Measurements from ENCODE around the gene ABCF3.

DNA sequence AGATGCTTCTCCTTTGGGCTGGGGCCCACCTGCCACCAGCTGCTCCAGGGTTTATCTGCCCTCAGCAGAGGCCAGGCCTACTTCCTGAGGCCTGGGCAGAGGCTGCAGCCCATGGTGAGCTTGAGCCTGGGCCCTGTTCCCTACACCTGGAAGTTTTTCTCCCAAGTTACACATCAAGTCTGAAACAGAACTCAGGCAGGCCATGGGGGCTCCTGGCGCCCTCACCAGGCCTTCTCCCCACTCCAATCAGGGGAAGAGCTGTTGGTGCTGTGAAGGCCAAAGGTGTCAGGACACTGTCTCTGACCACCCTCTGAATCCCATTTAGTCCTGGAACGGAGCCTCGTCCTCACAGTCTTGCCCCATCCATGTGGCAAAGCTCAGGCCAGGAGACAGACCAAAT lies 50.6 kb downstream of the ABCF3 start:
- TF ChIP-seq, protein P1, sequence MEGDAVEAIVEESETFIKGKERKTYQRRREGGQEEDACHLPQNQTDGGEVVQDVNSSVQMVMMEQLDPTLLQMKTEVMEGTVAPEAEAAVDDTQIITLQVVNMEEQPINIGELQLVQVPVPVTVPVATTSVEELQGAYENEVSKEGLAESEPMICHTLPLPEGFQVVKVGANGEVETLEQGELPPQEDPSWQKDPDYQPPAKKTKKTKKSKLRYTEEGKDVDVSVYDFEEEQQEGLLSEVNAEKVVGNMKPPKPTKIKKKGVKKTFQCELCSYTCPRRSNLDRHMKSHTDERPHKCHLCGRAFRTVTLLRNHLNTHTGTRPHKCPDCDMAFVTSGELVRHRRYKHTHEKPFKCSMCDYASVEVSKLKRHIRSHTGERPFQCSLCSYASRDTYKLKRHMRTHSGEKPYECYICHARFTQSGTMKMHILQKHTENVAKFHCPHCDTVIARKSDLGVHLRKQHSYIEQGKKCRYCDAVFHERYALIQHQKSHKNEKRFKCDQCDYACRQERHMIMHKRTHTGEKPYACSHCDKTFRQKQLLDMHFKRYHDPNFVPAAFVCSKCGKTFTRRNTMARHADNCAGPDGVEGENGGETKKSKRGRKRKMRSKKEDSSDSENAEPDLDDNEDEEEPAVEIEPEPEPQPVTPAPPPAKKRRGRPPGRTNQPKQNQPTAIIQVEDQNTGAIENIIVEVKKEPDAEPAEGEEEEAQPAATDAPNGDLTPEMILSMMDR (IDR thresholded peaks at IDR 0.05; ENCODE audit: extremely low read depth in 1 of 2, insufficient read depth in 1 of 2, low read depth in 1 of 2, low read length in 2 of 2) = no peak
- TF ChIP-seq POLR2AphosphoS5 (IDR thresholded peaks at IDR 0.05; ENCODE audit: insufficient read depth, low read depth, low read length) = no peak
- no peak for TF ChIP-seq JUN (IDR thresholded peaks at IDR 0.05; ENCODE audit: borderline replicate concordance, insufficient read depth, insufficient read length, low read depth)
- TF ChIP-seq, protein P2, sequence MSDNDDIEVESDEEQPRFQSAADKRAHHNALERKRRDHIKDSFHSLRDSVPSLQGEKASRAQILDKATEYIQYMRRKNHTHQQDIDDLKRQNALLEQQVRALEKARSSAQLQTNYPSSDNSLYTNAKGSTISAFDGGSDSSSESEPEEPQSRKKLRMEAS (IDR thresholded peaks at IDR 0.05; ENCODE audit: insufficient read depth, insufficient read length) = no peak
- no peak for TF ChIP-seq MYC (IDR thresholded peaks at IDR 0.05; ENCODE audit: low read depth, low read length)
- no peak for TF ChIP-seq POLR2A (IDR thresholded peaks at IDR 0.05; ENCODE audit: low read depth, low read length)
- TF ChIP-seq EZH2 (IDR thresholded peaks at IDR 0.05; ENCODE audit: borderline replicate concordance, low read depth, low read length, severe bottlenecking) = no peak
- no peak for TF ChIP-seq FOS (IDR thresholded peaks at IDR 0.05; ENCODE audit: borderline replicate concordance, insufficient read depth, low read length)
